A172 (cell line): ENCODE results near the gene CDON. TPM values are rescaled to one million over a fixed set of nuclear protein-coding genes. Genes with fewer than 3 reads are reported as not detected.

Experiments used
- DNase-seq: peaks from one replicate; pipeline ENCODE4 v3.0.0-alpha.2; 2015; ENCODE audit warnings: low spot score
- total RNA-seq: library from RNA; depleted of rRNA; stranded (reverse); fragments of >200 nt; shearing (Covaris generic); gene quantifications from 2 replicates; pipeline ENCODE4 v1.2.3, GENCODE V29; 2014

Gene CDON
- total RNA-seq, 1 experiment from 2014 or later: 8.9 TPM

DNA sequence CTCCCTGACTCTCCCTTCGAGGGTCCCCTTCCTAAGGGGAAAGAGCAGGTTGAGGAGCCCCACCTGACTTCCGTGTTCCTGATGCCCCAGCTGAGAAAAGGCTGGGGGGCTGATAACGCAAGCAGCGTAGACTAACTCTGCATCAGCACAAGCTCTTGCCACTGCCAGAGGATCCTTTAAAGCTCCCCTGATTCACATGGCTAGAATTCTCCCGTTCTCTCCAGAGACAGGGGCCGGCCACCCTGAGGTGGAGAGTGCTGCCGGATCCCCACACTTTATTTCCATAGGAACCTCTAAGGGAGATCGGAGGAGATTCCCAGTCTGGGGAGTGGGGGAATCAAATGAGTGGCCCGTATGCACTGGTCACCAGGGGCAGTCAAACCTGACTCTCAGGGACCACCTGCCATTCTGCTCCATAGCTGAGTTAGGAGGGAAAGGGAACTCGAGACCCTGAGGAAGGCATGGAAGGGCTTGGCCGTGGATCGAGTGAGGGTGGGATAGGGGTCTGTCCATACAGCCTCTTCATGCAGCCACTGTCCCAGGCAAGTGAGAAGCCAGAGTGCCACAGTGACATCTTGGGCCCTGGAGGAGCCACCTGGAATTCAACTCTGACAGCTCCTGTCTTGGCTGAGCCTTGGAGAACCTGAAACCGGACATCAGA lies 118.2 kb downstream of the CDON start:
- no peak for DNase-seq

DNA sequence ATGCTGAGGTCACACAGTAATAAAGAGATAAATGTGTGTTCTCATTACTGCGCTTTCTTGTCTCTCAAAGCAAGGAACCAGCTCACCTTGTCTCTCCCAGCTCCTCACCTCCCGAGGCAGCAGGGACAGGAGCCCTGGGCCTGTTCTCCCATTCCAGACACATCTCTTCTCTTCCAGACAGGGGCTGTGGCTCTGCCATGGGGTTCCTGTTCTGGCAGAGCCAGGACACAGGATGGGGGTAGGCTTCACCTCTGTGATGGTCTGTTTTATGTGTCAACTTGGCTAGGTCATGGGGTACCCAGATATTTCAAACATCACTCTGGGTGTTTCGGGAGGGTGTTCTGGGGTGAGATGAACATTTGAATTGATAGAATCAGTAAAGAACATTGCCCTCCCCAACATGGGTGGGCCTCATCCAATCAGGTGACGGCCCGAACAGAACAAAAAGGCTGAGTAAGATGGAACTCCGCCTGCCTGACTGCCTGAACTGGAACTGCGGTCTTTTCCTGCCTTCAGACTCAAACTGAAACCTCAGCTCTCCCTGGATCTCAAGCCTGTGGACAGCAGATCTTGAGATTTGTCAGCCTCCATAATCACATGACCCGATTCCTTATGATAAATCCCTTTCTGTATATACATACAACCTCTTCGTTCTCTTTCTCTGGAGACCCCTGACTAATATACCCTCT lies 118.9 kb downstream of the CDON start:
- DNase-seq: no peak

DNA sequence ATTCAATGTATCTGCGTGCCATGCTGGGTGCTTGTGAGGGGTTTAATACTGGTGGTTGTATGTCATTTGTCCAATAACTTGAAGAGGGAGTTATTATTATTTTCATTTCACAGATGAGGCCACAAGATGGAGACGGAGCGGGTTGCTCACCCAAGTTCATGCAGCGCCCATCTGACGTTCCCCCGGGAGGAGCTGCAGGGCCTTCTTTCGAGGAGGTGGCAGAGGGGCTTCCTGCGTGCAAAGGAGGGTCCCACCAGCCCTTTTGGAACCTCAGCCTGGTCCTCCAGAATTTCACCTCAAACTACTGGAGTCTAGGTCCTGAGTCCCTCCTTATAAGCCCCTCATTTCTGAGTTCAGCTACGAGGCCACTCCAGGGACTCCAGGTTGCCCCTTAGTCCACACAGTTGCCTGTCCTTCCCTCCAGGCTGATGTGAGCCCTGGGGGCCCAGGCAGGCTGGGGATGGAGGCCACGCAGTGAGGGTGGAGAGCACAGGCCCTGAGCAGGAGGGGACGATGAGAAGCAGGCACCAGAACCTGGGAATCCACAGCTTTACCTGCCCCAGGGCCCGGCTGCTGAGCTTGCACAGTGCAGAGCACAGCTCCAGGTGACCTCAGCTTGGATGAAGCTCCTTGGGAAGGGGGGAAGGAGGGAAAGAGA lies 119.8 kb downstream of the CDON start:
- no peak for DNase-seq

DNA sequence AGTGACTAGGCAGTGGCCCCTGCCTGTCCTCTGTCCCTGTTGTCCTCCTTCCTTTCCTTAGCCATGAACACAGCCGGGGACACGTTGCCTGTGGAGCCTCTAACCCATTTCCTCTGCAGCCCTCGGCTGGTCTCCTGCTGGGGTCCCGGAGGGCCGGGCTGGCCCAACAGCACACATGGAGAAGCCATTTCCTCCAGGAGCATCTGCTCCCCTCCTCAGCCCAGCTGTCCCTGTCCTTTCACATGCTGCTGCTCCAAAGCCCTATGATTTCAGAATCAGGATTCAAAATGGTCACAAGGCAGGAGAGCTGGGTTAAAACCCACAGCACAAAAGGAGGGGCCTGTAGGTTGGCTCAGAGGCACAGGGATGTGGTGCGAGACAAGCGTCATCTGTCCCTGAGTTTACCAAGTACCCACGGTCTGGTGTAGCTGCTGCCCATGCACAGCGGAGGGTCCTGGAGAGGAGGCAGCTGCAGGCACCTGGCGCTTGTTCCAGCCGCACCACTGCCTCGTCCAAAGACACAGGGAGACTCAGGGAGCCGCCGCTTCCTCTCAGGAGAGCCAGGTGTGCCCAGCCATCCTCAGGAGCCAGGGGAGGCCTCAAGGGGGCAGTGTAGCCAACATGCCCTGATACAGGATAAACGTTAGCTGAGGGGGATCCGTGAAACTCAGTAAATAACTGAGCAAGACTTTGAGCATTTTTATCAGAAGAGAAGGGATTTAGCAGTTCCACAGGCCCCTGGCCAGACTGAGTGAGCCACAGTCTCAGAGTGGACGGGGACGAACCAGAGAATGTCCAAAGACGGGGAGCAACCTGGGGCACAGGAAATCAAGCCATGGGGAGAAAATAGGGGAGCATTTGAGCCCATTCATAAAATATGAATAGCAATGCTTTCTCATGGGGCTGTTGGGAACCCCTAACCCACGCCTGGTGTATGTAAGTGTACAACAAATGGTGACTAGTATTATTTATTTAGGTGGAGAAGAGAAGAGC lies 120.8 kb downstream of the CDON start:
- DNase-seq: peak; percentile 16

DNA sequence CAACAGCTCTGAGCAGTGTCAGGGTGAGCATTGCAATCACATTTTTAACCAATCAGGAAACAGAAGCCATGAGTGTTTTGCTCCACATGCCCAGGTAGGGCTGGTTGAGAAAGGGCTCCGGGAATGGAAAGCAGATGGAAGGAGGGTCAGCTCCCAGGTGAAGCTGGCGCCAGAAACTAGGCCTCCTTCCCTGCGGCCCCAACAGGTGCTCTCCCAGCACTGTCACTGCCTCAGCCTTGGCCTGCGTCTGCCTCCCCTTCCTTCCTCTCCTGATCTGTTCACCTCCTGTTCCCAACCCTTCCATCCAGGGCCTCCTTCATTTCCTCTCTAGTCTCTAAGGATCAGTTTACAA lies 121.4 kb downstream of the CDON start:
- no peak for DNase-seq

DNA sequence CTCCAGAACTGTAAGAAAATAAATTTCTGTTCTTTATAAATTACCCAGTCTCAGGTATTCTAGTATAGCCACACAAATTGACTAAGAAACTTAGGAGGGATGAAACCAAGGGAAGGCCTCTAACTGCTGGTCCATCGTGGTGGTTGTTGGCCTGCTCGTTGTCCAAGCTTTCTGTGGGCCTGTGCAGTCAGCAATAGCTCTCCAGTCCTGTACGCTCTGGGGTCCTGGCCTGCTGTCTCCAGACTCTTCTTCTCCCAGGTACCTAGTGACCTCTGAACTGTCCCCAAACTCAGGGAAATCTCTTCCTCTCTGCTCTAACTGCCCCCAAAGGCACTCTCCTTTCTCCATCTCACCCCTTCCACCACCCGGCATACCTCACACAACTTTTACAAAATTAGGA lies 122.5 kb downstream of the CDON start:
- DNase-seq: no peak

DNA sequence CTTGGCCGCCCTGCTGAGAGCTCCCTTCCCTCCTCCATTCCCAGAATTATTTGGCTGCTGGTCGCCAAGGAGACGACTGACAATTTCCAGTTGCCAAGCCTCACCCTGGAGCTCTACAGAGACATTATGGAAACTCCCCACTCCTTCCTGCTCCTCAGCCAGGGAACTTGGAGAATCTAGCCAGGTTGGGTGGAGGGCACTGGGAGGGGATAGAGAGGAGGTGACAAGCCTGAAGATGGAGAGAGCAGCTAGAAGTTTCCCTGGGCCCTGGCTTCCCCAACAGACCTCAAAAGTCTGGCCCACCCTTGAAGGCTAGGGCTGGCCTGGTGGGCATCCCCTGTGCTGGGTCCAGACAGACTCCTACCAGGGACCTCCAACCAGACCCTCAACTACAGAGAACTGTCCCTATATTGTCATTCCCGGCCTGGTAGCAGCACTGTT lies 123.6 kb downstream of the CDON start:
- DNase-seq: no peak

DNA sequence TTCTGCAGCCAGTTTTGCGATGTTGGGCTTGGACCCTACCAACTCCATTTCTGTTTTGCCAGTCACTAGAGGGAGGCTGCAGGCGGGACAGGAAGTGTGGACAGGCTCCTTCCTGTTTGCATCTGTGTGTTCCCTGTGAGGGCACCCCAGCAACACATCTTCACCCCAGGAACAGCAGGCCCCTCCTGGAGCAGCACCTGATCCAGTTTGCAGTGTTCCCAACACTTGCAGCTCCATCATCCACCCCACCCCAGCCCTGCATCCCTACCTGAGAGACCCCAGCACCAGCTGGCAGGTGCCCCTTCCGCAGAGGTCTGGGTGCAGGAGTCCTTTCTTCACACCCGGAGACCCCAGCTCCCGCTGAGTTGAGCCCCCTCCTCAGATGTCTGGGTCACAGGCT lies 124.2 kb downstream of the CDON start:
- no peak for DNase-seq

DNA sequence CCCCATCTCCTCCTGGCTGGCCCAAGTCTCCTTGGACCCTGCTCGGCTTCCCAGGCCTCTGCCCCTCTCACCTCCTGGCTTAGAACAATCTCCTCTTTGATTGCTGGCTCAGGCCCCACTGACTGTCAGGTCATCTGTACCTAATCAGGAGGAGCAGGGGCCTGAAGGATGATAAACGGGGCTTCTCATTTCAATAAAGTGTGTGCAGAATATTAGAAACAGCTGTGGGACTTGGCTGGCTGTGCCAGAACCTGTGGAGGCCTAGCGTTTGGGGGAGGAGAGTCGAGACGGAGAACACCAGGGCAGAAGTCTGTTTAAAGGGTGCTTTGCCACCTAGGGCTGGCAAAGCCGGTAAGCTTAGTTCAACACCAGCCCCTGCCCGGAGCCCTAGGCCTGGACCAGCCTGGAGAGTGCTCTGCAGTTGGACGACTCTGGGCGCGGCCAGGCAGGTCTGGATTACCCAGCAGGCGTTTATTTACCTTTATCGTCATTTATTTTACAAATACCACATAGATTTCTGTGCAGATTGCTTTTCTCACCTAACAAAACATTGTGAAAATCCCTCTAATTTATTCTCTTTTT lies 127.0 kb downstream of the CDON start:
- DNase-seq: no peak

DNA sequence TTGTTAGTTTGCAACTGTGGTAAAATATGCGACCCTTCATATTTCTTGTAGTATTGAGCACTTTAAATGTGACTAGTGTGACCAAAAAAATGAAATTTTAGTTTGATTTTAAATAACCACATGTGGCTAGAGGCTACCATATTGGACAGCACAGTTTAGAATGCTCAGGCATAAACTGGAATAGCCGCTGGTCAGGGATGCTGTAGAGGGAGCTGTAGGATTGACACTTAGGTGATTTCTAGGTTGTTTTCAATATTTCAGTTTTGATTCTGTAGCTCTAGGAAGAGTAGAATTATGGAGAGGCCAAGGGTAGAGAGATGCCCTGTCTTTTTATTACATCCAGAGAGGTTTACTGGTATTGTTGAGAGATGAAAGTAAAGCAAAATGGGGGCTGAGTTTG lies 127.6 kb downstream of the CDON start:
- no peak for DNase-seq

DNA sequence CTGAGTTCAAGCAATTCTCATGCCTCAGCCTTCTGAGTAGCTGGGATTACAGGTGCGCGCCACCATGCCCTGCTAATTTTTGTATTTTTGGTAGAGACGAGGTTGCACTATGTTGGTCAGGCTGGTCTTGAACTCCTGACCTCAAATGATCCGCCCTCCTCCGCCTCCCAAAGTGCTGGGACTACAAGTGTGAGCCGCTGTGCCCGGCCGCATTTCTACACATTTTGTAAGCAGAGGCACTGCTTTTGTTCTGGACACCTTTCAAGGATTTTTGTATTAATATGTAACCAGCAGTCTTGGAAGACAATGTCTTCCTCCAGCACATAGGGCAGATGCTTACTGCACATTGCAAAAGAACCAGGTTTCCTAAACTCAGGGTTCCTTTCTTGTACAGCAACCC lies 128.2 kb downstream of the CDON start:
- DNase-seq: no peak

DNA sequence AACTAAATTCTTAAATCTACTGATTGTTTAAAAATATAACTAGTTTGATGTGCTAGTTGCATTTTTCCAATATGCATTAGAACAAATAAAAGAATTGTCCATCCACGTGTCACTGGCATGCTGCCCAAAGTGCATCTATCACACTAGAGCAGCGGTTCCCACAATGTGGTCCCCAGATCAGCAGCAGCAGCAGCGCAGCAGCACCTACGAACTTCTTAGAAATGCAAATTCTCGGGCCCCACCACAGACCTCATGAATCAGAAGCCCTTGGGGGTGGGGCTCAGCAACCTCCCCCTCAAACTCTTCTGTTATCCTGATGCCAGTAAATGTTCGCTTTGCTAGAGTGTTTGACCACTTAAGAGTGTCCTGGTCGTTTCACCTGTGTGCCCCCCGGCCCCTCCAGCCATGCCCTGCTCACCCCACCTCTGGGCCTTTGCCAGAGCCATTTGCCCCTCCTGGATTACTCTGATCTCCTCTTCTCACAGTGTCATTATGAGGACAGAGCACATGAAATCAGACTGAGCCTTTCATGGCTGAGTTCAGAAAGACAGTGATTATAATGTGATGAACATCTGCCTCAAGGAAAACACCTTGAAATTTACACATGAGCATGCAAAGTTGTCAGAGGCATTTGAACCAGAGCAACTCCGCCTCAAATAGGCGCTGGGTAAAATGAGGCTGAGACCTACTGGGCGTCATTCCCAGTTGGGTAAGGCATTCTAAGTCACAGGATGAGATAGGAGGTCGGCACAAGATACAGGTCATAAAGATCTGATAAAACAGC lies 129.4 kb downstream of the CDON start:
- no peak for DNase-seq

DNA sequence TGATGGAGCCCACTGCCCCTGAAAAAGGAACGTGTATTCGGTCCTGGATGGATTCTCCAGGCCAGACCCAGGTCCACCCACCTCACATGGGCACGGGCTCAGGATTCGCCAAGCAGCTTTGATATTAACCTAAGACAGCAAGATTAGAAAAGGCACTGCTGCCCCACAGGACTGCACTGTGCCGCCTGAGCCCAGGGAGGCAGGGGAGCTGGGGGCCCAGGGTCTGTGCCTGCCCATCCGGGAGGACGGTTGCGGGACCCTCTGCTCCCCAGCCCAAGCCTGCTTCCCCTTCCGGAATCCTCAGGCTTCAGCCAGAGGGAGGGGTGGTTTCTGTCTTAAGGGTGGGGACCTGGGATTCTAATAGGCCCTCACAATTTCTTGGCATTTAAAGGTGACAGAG lies 130.4 kb downstream of the CDON start:
- DNase-seq: no peak

DNA sequence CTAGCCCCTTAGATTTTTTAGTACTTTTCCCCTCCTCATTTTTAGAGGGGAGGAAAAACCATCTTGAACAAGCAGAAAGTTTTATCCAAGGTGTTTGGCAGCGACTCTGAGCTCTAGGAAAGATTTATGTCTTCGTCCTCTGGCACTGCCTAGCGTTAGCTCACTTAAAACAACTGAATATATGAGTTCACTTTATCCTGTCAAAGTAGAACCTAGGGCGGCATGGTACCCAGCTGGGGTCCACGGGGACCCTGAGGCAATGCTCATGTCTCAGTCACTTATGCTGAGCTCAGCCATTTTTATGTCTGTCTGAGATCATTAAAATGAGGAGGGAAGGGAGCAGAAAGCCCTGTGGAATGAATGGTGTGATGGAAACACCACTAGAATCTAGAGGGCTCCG lies 131.0 kb downstream of the CDON start:
- DNase-seq: no peak

DNA sequence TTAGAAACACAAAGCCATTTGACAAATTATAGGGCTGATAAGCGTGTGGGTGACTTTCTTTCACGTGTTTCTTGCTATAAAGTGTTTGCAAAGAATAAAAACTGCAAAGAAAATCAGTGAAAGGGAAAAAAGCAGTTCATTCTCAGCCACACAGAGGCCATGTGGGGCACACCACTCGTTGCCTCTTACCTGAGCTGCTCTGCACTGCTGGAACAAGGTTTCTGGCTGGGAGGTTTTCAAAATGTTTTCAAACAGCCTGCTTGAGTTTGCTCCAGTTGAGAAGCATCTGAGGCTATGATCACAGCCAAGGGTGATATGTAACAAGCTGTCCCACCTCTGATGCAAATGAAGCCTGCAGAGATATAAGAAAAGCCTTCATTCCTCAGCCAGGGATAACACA lies 131.6 kb downstream of the CDON start:
- no peak for DNase-seq

DNA sequence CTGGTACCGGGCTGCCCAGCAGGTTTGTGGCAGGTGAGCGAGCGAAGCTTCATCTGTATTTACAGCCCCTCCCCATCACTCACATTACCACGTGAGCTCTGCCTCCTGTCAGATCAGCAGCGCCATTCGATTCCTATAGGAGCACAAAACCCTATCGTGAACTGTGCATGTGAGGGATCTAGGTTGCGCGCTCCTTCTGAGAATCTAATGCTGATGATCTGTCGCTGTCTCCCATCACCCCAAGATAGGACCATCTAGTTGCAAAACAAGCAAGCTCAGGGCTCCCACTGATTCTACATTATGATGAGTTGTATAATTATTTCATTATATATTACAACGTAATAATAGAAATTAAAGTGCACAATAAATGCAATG lies 132.6 kb downstream of the CDON start:
- no peak for DNase-seq

DNA sequence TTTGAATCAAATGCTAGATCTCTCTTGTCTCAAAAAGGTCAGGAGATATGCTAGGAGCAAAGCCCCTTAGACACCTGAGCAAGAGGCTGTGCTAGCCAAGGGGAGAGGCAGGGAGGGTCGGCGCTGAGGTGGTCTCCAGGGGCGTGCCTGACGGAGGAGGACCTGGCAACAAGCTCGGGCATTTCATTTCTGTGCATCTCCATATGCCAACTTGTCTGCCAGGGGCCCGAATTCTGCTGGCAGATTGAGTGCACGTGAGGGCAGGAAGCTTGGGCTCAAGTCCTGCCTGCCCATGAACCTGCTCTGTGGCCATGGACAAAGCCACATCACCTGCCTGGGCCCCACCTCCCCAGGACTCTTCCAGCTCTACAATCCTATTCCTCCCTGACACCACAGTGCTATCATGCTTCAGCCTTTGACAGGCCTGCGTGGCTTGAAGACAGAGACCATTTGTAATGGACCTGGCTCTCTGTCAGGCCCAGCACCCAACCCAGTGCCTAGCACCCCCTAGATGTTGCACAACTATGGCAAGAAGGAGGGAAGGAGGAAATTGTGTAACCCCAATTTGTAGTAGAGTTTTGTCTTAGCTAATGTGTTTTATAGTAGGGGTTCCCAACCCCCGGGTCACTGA lies 133.1 kb downstream of the CDON start:
- no peak for DNase-seq

DNA sequence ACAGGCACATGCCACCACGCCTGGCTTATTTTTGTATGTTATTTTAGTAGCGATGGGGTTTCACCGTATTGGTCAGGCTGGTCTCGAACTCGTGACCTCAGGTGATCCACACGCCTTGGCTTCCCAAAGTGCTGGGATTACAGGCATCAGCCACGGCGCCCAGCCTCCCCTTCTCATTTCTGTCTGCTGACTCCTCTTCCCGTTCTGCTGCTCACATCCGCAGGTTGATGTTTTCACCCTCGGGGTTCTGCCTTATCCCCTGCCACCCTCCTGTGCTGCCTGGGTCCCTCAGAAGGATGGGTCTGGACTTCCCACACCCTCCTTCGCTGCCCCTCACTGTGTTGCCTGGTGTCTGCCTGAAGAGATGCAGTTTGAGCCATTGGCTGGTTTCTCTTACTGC lies 136.0 kb downstream of the CDON start:
- DNase-seq: no peak

DNA sequence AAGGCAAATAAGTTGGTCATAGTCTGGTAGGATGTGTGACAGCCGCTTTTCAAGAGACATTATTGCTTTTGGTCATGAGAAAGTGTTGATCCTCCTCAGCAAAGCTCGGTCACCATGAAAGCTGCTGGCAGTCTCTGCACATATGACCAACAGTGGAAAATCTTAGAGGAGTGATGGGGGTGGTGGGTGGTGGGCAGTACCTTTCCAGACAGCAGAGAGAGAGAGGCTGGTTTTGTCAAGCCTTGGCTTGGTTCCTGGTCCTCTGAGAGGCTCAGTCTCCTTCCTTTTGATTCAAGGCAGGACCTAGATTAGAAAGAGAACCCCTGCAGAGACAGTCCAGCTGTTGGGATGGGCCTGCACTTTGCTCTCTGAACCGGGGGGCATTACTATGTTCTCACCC lies 136.9 kb downstream of the CDON start:
- DNase-seq: no peak

DNA sequence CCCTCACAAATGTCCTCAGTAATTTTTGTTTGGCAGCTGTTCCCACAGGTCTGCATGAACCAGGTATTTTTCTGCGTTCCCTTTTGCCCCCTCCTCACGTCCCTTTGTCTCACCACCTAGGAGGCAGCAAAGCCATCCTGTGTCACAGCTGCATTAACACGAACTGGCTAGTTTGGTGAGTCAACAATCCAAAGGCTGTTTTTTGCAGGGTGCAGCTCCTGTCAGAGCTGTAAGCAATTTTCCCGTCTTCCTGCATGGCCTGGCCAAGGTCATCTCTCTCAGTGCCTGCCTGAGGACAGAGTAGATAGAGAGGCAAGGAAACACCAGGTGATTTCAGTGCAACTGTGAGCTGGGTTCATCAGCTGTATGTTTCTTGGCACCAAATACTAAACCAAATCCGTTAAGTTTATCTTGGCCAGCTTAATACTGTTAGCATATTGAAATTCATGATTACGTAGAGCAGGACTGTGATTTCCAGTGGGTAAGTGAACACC lies 137.4 kb downstream of the CDON start:
- no peak for DNase-seq
